H1 (cell line): Measurements from ENCODE around the gene GOLIM4. TPM values are rescaled to one million over a fixed set of nuclear protein-coding genes. Genes with fewer than 3 reads are reported as not detected.

Experiments used
- CTCF ChIA-PET: fragments of 300-600 bp; sonication (Branson Sonifier 250); formaldehyde crosslinking; loops from one replicate; lab custom pipeline; 2021; ENCODE audit not compliant: partially characterized antibody; lab: Charles Lee
- POLR2A ChIA-PET: fragments of 300-600 bp; sonication (Branson Sonifier 250); formaldehyde crosslinking; loops from one replicate; lab custom pipeline; 2021; ENCODE audit warnings: inconsistent platforms; ENCODE audit not compliant: partially characterized antibody; lab: Charles Lee
- DNase-seq, 2 experiments: peaks; one replicate each; pipeline versions ENCODE4 v3.0.0 to v3.0.0-alpha.2; 2010 to 2022; ENCODE audit warnings: low spot score in 2 of 2, low read depth in 1 of 2, mixed read lengths in 1 of 2
- FAIRE-seq: peaks from 2 replicates; lab custom pipeline; 2011; peaks lifted over from hg19 to GRCh38; lab: Jason Lieb, UNC
- H2AFZ ChIP-seq: 2 replicates; pipeline ENCODE4 v1.8.1; 2012; ENCODE audit warnings: low read length, inconsistent platforms
- H2AK5ac ChIP-seq: 2 replicates; pipeline ENCODE4 v1.6.1; 2013; ENCODE audit warnings: low read depth, low read length
- H2BK120ac ChIP-seq: replicated peaks from 2 replicates; pipeline ENCODE3; 2013; ENCODE audit warnings: low read depth, low read length, inconsistent platforms
- H2BK12ac ChIP-seq: 2 replicates; pipeline ENCODE4 v1.6.1; 2013; ENCODE audit warnings: low read depth, low read length
- H2BK15ac ChIP-seq: 2 replicates; pipeline ENCODE4 v1.6.1; 2013; ENCODE audit warnings: low read length
- H2BK20ac ChIP-seq: 2 replicates; pipeline ENCODE4 v1.6.1; 2013; ENCODE audit warnings: low read length
- H2BK5ac ChIP-seq: 2 replicates; pipeline ENCODE4 v1.6.1; 2013; ENCODE audit warnings: low read depth, low read length
- H3K14ac ChIP-seq: 2 replicates; pipeline ENCODE4 v1.6.1; 2013; ENCODE audit warnings: inconsistent platforms; ENCODE audit not compliant: insufficient read length
- H3K18ac ChIP-seq: 2 replicates; pipeline ENCODE4 v1.6.1; 2013; ENCODE audit warnings: low read length; ENCODE audit errors: extremely low read depth
- H3K23ac ChIP-seq: 2 replicates; pipeline ENCODE4 v1.6.1; 2013; ENCODE audit warnings: inconsistent platforms; ENCODE audit not compliant: insufficient read length
- H3K23me2 ChIP-seq: 2 replicates; pipeline ENCODE4 v1.6.1; 2013; ENCODE audit warnings: low read depth, low read length
- H3K27ac ChIP-seq: 2 replicates; pipeline ENCODE4 v1.6.1; 2011; ENCODE audit warnings: low read depth, low read length, inconsistent platforms
- H3K27me3 ChIP-seq, 4 experiments: replicated peaks in 1 of 4; 1 replicate in 1 of 4; 2 replicates in 3 of 4; pipeline versions ENCODE4 v1.6.1 to v1.8.1; 2011 to 2013; ENCODE audit warnings: low read length in 3 of 4, mild to moderate bottlenecking in 3 of 4, inconsistent platforms in 2 of 4, mixed read lengths in 2 of 4, moderate library complexity in 1 of 4; ENCODE audit not compliant: control insufficient read depth in 3 of 4, insufficient read depth in 3 of 4; ENCODE audit errors: extremely low read depth in 1 of 4
- H3K36me3 ChIP-seq, 4 experiments: 2 replicates each; pipeline versions ENCODE4 v1.6.1 to v1.8.1; 2011 to 2013; ENCODE audit warnings: mild to moderate bottlenecking in 4 of 4, low read length in 3 of 4, moderate library complexity in 2 of 4, control low read depth in 1 of 4, inconsistent platforms in 1 of 4; ENCODE audit not compliant: insufficient read depth in 4 of 4, control insufficient read depth in 2 of 4
- H3K4ac ChIP-seq: replicated peaks from 2 replicates; pipeline ENCODE3; 2013; ENCODE audit warnings: low read length, low read depth, mixed read lengths, inconsistent platforms; ENCODE audit not compliant: insufficient read length
- H3K4me1 ChIP-seq, 4 experiments: replicated peaks in 1 of 4; 1 replicate in 1 of 4; 2 replicates in 3 of 4; pipeline versions ENCODE4 v1.6.1 to v1.8.1; 2011 to 2013; ENCODE audit warnings: low read length in 3 of 4, inconsistent platforms in 2 of 4, mixed read lengths in 1 of 4; ENCODE audit not compliant: insufficient read depth in 4 of 4, control insufficient read depth in 3 of 4
- H3K4me2 ChIP-seq, 2 experiments: 2 replicates each; pipeline versions ENCODE4 v1.6.1 to v1.8.1; 2011 to 2013; ENCODE audit warnings: low read depth in 2 of 2, low read length in 2 of 2, control low read depth in 1 of 2, inconsistent platforms in 1 of 2, mild to moderate bottlenecking in 1 of 2; ENCODE audit not compliant: insufficient read depth in 1 of 2
- H3K4me3 ChIP-seq, 4 experiments: fragments of 200-600, 300-600 bp in 1 of 4; sonication (generic), shearing (Covaris generic), sonication (Bioruptor Twin) in 1 of 4; 2 replicates each; pipeline versions ENCODE4 v1.5.1 to v1.8.1; 2011 to 2016; ENCODE audit warnings: low read length in 4 of 4, low read depth in 3 of 4, control low read depth in 2 of 4, inconsistent platforms in 2 of 4, mild to moderate bottlenecking in 2 of 4, mixed read lengths in 1 of 4, moderate library complexity in 1 of 4; ENCODE audit not compliant: insufficient read depth in 2 of 4; ENCODE audit errors: extremely low read depth in 1 of 4
- H3K56ac ChIP-seq: replicated peaks from 2 replicates; pipeline ENCODE3; 2013; ENCODE audit warnings: low read depth, mild to moderate bottlenecking, mixed read lengths, low read length, inconsistent platforms; ENCODE audit not compliant: insufficient read length
- H3K79me1 ChIP-seq: 2 replicates; pipeline ENCODE4 v1.6.1; 2013; ENCODE audit warnings: low read depth, low read length, control low read depth
- H3K79me2 ChIP-seq, 2 experiments: 2 replicates each; pipeline versions ENCODE4 v1.6.1 to v1.8.1; 2012 to 2013; ENCODE audit warnings: low read length in 2 of 2, mild to moderate bottlenecking in 2 of 2, inconsistent platforms in 1 of 2; ENCODE audit not compliant: insufficient read depth in 2 of 2, control insufficient read depth in 1 of 2
- H3K9ac ChIP-seq, 4 experiments: replicated peaks in 1 of 4; 1 replicate in 1 of 4; 2 replicates in 3 of 4; pipeline versions ENCODE4 v1.6.1 to v1.8.1; 2011 to 2013; ENCODE audit warnings: low read depth in 3 of 4, low read length in 3 of 4, control low read depth in 2 of 4, mild to moderate bottlenecking in 2 of 4, moderate library complexity in 2 of 4, inconsistent platforms in 1 of 4; ENCODE audit errors: extremely low read depth in 1 of 4
- H3K9me3 ChIP-seq, 2 experiments: 2 replicates each; pipeline versions ENCODE4 v1.6.1 to v1.8.1; 2012 to 2013; ENCODE audit warnings: mild to moderate bottlenecking in 2 of 2, moderate library complexity in 2 of 2, control low read depth in 1 of 2, inconsistent platforms in 1 of 2, low read depth in 1 of 2, low read length in 1 of 2, mixed read lengths in 1 of 2; ENCODE audit not compliant: insufficient read depth in 2 of 2
- H4K20me1 ChIP-seq, 2 experiments: replicated peaks in 1 of 2; 2 replicates each; pipeline versions ENCODE3 to v1.8.1; 2011 to 2013; ENCODE audit warnings: inconsistent platforms in 2 of 2, low read length in 2 of 2, mild to moderate bottlenecking in 1 of 2; ENCODE audit not compliant: insufficient read depth in 2 of 2, control insufficient read depth in 1 of 2
- H4K5ac ChIP-seq: 2 replicates; pipeline ENCODE4 v1.6.1; 2013; ENCODE audit warnings: low read length, low read depth, mixed read lengths, inconsistent platforms; ENCODE audit not compliant: insufficient read length
- H4K8ac ChIP-seq: 2 replicates; pipeline ENCODE4 v1.8.0; 2013; ENCODE audit warnings: mild to moderate bottlenecking, moderate library complexity, low read length, inconsistent platforms; ENCODE audit not compliant: insufficient read depth; ENCODE audit errors: extremely low read depth
- H4K91ac ChIP-seq: replicated peaks from 2 replicates; pipeline ENCODE3; 2013; ENCODE audit warnings: low read length, mixed read lengths, inconsistent platforms; ENCODE audit not compliant: insufficient read length
- BRCA1 ChIP-seq: IDR thresholded peaks from 2 replicates; pipeline ENCODE4 v1.6.1; 2012; ENCODE audit warnings: low read depth, low read length, improper control_type of control experiment
- HDAC6 ChIP-seq: IDR thresholded peaks from one replicate; pipeline ENCODE4 v1.7.1; 2012; ENCODE audit warnings: low read depth, mild to moderate bottlenecking, inconsistent platforms, low read length, moderate library complexity
- POU5F1 ChIP-seq: IDR thresholded peaks from 2 replicates; pipeline ENCODE4 v1.6.1; 2011; ENCODE audit warnings: low read depth, mild to moderate bottlenecking, low read length, moderate library complexity
- RXRA ChIP-seq: IDR thresholded peaks from 2 replicates; pipeline ENCODE4 v1.6.1; 2011; ENCODE audit warnings: low read depth, mild to moderate bottlenecking, low read length, moderate library complexity; ENCODE audit not compliant: insufficient read depth
- WGBS, 2 experiments: shearing (Covaris generic) in 1 of 2; methylation state at CpG; one replicate each; pipeline versions ENCODE4 v1.1.6 to v1.1.7; 2013 to 2015; ENCODE audit warnings: low lambda C conversion rate in 2 of 2, mixed read lengths in 2 of 2, inconsistent platforms in 1 of 2, low coverage in 1 of 2, missing lambda C conversion rate in 1 of 2; ENCODE audit not compliant: insufficient replicate concordance in 2 of 2, insufficient coverage in 1 of 2, insufficient read length in 1 of 2; ENCODE audit errors: extremely low coverage in 1 of 2, missing lambda C conversion rate in 1 of 2; 5-methylcytosine and 5-hydroxymethylcytosine counted together
- polyA plus RNA-seq, 7 experiments: library from polyadenylated mRNA; depleted of rRNA in 3 of 7; stranded (reverse) in 5 of 7; unstranded in 2 of 7; fragments of >200 nt in 5 of 7; fragments of 200-250 nt in 2 of 7; gene quantifications; 1 replicate in 5 of 7; 2 replicates in 1 of 7; 4 replicates in 1 of 7; pipeline versions ENCODE4 v1.2.1 to v1.2.3, GENCODE V29; 2011 to 2013; ENCODE audit warnings: missing spikeins in 2 of 7, mixed read lengths in 2 of 7
- total RNA-seq: library from RNA; stranded (reverse); fragmentation: NEBNext Ultra II Directional; extraction: Animal tissue kit (Norgen Biotek cat#: 25700); gene quantifications from 2 replicates; pipeline ENCODE4 v1.2.1, GENCODE V29; 2021
- TF ChIP-seq, protein P1 (sequence below): IDR thresholded peaks from 2 replicates; pipeline ENCODE4 v1.6.1; 2012; ENCODE audit warnings: inconsistent platforms

The GOLIM4 gene
- total and polyA plus RNA-seq, 2 of the 8 experiments (the other 6 are each of a cell fraction or from before 2014, with no cell fraction given): 5.6 to 29.7 TPM

DNA sequence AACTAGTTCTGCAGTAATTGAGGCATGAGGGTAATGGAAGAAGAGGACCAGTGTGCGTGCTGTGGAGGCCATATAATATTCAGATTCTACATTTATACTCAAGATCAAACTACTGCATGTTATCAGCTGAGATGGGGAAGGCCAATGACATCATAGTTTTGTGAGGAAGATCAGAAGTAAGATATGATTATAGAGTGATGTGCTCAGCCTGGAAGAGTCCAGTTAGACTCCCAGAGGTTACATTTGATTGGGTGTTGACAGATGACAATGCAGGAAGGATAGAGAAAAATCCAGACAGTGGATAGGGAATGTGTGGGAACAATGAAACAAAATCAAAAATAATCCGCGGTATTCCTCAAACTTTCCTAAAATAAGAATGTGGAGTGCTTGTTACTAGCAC lies 35.4 kb downstream of the GOLIM4 start:
- Histone ChIP-seq H3K9me3 (peaks cover 4 to 8% of the 10 kb centered on the region in 2 experiments; a peak in 2 of 4 replicates), H3K23me2 (no peaks in the 10 kb centered on the region), H3K27ac (no peak overlapping the region), H2BK15ac (no peak overlapping the region), H3K14ac (no peak overlapping the region), H3K9ac (no peak overlapping the region), H3K79me2 (peaks cover 0 to 9% of the 10 kb centered on the region in 2 experiments; a peak in 2 of 4 replicates), H3K4ac (no peak overlapping the region), H4K91ac (no peak overlapping the region), H3K4me1 (no peaks in the 10 kb centered on the region), H2BK5ac (no peak overlapping the region), H2BK20ac (no peak overlapping the region), H3K18ac (no peak overlapping the region), H3K79me1 (no peaks in the 10 kb centered on the region; the same call in 1 of the 2 replicates), H4K20me1 (no peaks in the 10 kb centered on the region), H3K27me3 (no peaks in the 10 kb centered on the region), H2AFZ (no peak overlapping the region), H4K8ac (no peak overlapping the region), H2BK120ac (no peak overlapping the region), H3K23ac (no peak overlapping the region), H3K56ac (no peak overlapping the region), H3K36me3 (no peaks in the 10 kb centered on the region; a peak in 2 of 8 replicates), H2BK12ac (no peak overlapping the region), H3K4me2 (no peak overlapping the region), H2AK5ac (no peak overlapping the region), H3K4me3 (no peak overlapping the region), H4K5ac (no peak overlapping the region)
- no peak for TF ChIP-seq RXRA
- no peak for TF ChIP-seq BRCA1
- TF ChIP-seq HDAC6: no peak
- TF ChIP-seq, protein P1, sequence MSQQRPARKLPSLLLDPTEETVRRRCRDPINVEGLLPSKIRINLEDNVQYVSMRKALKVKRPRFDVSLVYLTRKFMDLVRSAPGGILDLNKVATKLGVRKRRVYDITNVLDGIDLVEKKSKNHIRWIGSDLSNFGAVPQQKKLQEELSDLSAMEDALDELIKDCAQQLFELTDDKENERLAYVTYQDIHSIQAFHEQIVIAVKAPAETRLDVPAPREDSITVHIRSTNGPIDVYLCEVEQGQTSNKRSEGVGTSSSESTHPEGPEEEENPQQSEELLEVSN: no peak
- no peak for TF ChIP-seq POU5F1
- ChIA-PET CTCF (interaction anchor here (0.7 to 2.2 kb wide), 3 partner anchors 14 to 34 kb away, joined by 3 to 7 read pairs (median 5); no protein-coding TSS in a partner anchor), POLR2A (no interaction called here)
- FAIRE-seq: no peak
- no peak for DNase-seq
- WGBS, 2 experiments: 88% methylated on average over 3 of the region's 3 CpGs; no CpG with 5 or more reads in 1 of the 2 experiments
